AG09309 (cell line): ENCODE results near the gene UTS2B.
A peak's percentile ranks its signal among the peaks of the same experiment; 100 is the strongest.

Source experiments
- DNase-seq: peaks from one replicate; pipeline ENCODE4 v3.0.0-alpha.2; 2010; ENCODE audit warnings: low read depth
- H3K4me3 ChIP-seq: 2 replicates; pipeline ENCODE4 v1.5.1; 2011; ENCODE audit warnings: mild to moderate bottlenecking, low read depth, low read length, moderate library complexity; ENCODE audit not compliant: control insufficient read depth
- CTCF ChIP-seq: IDR thresholded peaks from 2 replicates; pipeline ENCODE4 v1.5.1; 2011; ENCODE audit warnings: mild to moderate bottlenecking, low read depth, low read length, inconsistent platforms; ENCODE audit not compliant: insufficient read depth, control insufficient read depth; ENCODE audit errors: missing control alignments

The UTS2B gene, protein sequence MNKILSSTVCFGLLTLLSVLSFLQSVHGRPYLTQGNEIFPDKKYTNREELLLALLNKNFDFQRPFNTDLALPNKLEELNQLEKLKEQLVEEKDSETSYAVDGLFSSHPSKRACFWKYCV

DNA sequence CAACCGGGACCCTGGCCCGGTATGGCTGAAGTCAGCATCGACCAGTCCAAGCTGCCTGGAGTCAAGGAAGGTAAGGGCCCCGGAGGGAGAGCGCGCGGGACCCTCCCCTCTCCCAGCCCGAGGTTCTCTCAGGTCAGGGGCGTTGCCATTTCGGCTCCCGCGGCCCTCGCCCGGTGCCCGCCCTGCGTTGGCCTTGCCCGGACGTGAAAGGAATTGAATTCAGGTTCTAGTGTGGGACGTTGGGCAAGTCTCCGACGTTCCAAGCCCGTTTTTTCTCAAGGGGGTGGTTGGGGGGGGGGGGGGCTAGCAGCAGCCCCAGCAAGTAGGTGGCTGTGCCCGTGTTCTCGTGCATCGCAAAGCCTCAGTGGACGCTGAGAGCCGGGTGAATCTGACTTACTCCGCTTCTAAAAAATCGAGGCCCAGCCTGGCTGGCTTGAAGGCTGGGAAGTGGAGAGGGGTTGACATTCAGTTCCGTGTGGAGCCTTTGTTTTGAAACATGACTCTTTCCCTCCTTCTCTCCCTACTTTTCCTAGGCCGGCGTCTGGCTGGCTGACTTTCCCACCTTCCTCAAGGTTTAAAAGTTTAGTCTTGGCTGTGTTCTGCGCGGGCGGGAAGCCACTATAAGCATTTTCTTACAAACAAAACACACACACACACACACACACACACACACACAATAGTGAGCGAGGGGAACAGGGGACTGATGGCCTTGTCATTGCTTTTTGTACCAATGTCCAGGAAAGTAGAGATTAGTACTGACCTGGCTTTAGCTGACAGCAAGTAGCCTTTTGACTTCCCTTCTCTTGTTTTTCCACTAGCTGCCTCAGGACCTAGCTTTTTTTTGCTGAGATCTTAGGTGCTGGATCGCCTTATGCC is at the start of gene UTS2B:
Gene UTS2B (minus strand): TSS at position 873 of the 876 bp plus-strand sequence. CDS start 48,337 bp downstream, outside the sequence.
- no peak for DNase-seq
- H3K4me3 ChIP-seq: peak within 1 kb of the TSS; percentile 76
- TF ChIP-seq CTCF: no peak

GRCh38 chr3:191380001-191380400 is 49.7 kb upstream of the UTS2B start:
- no peak for DNase-seq
- TF ChIP-seq CTCF: no peak
- H3K4me3 ChIP-seq: no peak overlapping the region

DNA sequence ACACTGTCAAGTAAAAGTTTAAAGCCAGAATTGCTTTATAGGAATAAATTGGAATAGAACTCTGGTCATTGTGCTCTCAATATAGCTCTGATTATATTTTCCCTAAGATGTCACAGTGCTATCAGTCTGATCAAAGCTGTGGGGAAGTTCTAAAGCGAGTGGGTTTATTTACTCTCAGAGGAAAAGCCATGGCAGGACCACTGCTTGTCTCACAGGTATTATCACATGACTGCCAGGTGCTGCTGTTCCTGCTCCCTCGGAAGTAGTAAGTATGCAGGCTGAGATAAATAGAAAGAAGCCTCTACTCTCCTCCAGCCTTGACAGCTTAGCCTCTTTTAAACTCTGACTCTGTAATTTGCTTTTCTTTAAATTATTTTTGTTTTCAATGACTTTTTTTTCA is 49.1 kb upstream of the UTS2B start:
- no peak for DNase-seq
- no peak for TF ChIP-seq CTCF
- no peak overlapping the region for H3K4me3 ChIP-seq

DNA sequence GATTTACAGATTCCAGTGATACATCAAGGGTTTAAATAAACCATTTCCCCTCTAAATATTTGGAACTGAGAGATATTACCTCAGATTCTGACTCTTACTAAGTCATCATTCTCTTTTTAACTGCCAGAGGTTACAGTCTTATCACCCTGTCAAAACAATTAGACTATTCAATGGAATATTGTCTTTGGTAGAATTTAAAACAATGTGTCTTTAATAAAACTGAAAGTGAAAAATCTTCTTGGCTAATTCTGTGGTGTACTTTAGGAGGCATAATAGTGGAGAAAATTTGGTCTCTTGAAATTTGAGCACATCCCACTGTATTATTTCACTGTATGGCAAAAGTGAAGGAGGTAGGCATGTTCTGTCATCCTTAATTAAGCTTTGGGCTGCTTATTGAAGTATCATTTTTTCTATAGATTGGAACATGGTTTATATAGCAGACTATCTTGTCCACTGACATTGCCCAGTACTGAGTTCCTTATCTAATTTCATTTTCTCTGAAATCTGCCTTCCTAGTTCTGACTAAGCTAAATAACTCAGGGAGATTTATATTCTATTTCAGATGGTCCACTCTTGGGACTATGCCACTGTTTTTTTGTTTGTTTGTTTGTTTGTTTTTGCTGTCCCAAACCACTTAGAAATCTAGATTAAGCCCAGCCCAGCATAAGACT is 48.0 kb upstream of the UTS2B start:
- H3K4me3 ChIP-seq: no peak overlapping the region
- DNase-seq: no peak
- no peak for TF ChIP-seq CTCF

GRCh38 chr3:191376516-191377141 is 46.3 kb upstream of the UTS2B start:
- peak; percentile 64 for DNase-seq
- no peak for TF ChIP-seq CTCF
- H3K4me3 ChIP-seq: no peak overlapping the region

- no peak for TF ChIP-seq CTCF
- H3K4me3 ChIP-seq: no peak overlapping the region
- no peak for DNase-seq
These were observed 43.0 kb upstream of the UTS2B start for GRCh38 chr3:191373327-191373726.
